ENCODE measurements around the gene DEPDC5.

The DEPDC5 gene

GRCh38 chr22:31869739-31870138, 115.9 kb downstream of the DEPDC5 start:
- H3K27me3 ChIP-seq (ENCODE audit: insufficient read depth, poor library complexity, severe bottlenecking), result no peaks in the 10 kb centered on the region
- TF ChIP-seq GABPA (IDR thresholded peaks at IDR 0.05; ENCODE audit: low read depth) (no peak), SPI1 (IDR thresholded peaks at IDR 0.05; ENCODE audit: borderline replicate concordance, low read depth) (no peak), POLR2AphosphoS5 (IDR thresholded peaks at IDR 0.05; ENCODE audit: low read depth) (no peak), REST (IDR thresholded peaks at IDR 0.05; ENCODE audit: insufficient replicate concordance, low read depth) (no peak), CTCF (IDR thresholded peaks at IDR 0.05; ENCODE audit: insufficient read depth, low read length) (no peak)
- no peak overlapping the region for H3K27ac ChIP-seq (replicated peaks)
- H3K4me3 ChIP-seq (replicated peaks; ENCODE audit: insufficient read depth, low read length), result no peak overlapping the region
- no peak for DNase-seq (ENCODE audit: low read depth in 1 of 2, low spot score in 1 of 2)

GRCh38 chr22:31870890-31871289, 117.1 kb downstream of the DEPDC5 start:
- H3K27me3 ChIP-seq (ENCODE audit: insufficient read depth, poor library complexity, severe bottlenecking), result no peaks in the 10 kb centered on the region
- H3K27ac ChIP-seq (replicated peaks), result no peak overlapping the region
- no peak overlapping the region for H3K4me3 ChIP-seq (replicated peaks; ENCODE audit: insufficient read depth, low read length)
- DNase-seq (ENCODE audit: low read depth in 1 of 2, low spot score in 1 of 2), result peak in 1 of 2 experiments; percentile 30
- TF ChIP-seq SPI1 (IDR thresholded peaks at IDR 0.05; ENCODE audit: borderline replicate concordance, low read depth) (no peak), GABPA (IDR thresholded peaks at IDR 0.05; ENCODE audit: low read depth) (no peak), REST (IDR thresholded peaks at IDR 0.05; ENCODE audit: insufficient replicate concordance, low read depth) (no peak)

GRCh38 chr22:31871480-31871879, 117.7 kb downstream of the DEPDC5 start:
- TF ChIP-seq CTCF (IDR thresholded peaks at IDR 0.05; ENCODE audit: insufficient read depth, low read length), result no peak
- no peak for TF ChIP-seq POLR2AphosphoS5 (IDR thresholded peaks at IDR 0.05; ENCODE audit: low read depth)
- no peak for TF ChIP-seq GABPA (IDR thresholded peaks at IDR 0.05; ENCODE audit: low read depth)
- peak; percentile 27; the same call in 1 of the 2 replicates for TF ChIP-seq SPI1 (IDR thresholded peaks at IDR 0.05; ENCODE audit: borderline replicate concordance, low read depth)
- TF ChIP-seq REST (IDR thresholded peaks at IDR 0.05; ENCODE audit: insufficient replicate concordance, low read depth), result no peak
- no peak overlapping the region for H3K27ac ChIP-seq (replicated peaks)
- DNase-seq (ENCODE audit: low read depth in 1 of 2, low spot score in 1 of 2), result peak in 1 of 2 experiments; percentile 42
- H3K27me3 ChIP-seq (ENCODE audit: insufficient read depth, poor library complexity, severe bottlenecking), result no peaks in the 10 kb centered on the region
- no peak overlapping the region for H3K4me3 ChIP-seq (replicated peaks; ENCODE audit: insufficient read depth, low read length)
